Activated CD8-positive, alpha-beta memory T cell treated with anti-CD3 and anti-CD28 coated beads, Interleukin-2, amount 50 U/mL, for 4 hours (primary cell): ENCODE results near the gene SHLD1.
"Not testable (repeated sequence)": the region's sequence is repeated elsewhere in the genome, so short reads cannot be mapped to it uniquely, and the experiment has no call there.

Experiments used
- DNase-seq: peaks from one replicate; pipeline ENCODE4 v3.0.0-alpha.2; 2020

Gene SHLD1

GRCh38 chr20:5749952-5750779 is at the start of gene SHLD1:
SHLD1 (plus strand) TSS chr20:5750401; CDS start chr20:5772866, 22,465 bp downstream.
- peak; percentile 76 for DNase-seq

GRCh38 chr20:5702339-5702738 is 47.9 kb upstream of the SHLD1 start:
- DNase-seq, result not testable (repeated sequence)

GRCh38 chr20:5703681-5704101 is 46.5 kb upstream of the SHLD1 start:
- DNase-seq, result no peak

GRCh38 chr20:5705827-5706226 is 44.4 kb upstream of the SHLD1 start:
- no peak for DNase-seq

GRCh38 chr20:5706797-5707196 is 43.4 kb upstream of the SHLD1 start:
- DNase-seq, result no peak

- DNase-seq, result no peak
Observed at GRCh38 chr20:5710551-5710950, 39.6 kb upstream of the SHLD1 start.

- DNase-seq, result peak; percentile 67
Observed at GRCh38 chr20:5714261-5715041, 35.8 kb upstream of the SHLD1 start.

GRCh38 chr20:5715071-5715841 is 34.9 kb upstream of the SHLD1 start:
- DNase-seq, result no peak

- no peak for DNase-seq
Observed at GRCh38 chr20:5716953-5717352, 33.2 kb upstream of the SHLD1 start.

GRCh38 chr20:5718896-5719595 is 31.2 kb upstream of the SHLD1 start:
- DNase-seq, result no peak

- DNase-seq, result peak; percentile 28
Observed at GRCh38 chr20:5719861-5720403, 30.3 kb upstream of the SHLD1 start.

- no peak for DNase-seq
Observed at GRCh38 chr20:5720696-5721095, 29.5 kb upstream of the SHLD1 start.

- DNase-seq, result not testable (repeated sequence)
Observed at GRCh38 chr20:5721356-5721755, 28.8 kb upstream of the SHLD1 start.

GRCh38 chr20:5722927-5723326 is 27.3 kb upstream of the SHLD1 start:
- DNase-seq, result peak; percentile 14

- not testable (repeated sequence) for DNase-seq
Observed at GRCh38 chr20:5725183-5725463, 25.1 kb upstream of the SHLD1 start.

GRCh38 chr20:5727018-5727515 is 23.1 kb upstream of the SHLD1 start:
- DNase-seq, result no peak

GRCh38 chr20:5729348-5729747 is 20.9 kb upstream of the SHLD1 start:
- no peak for DNase-seq

- no peak for DNase-seq
Observed at GRCh38 chr20:5730131-5730530, 20.1 kb upstream of the SHLD1 start.

- no peak for DNase-seq
Observed at GRCh38 chr20:5731753-5732366, 18.3 kb upstream of the SHLD1 start.

GRCh38 chr20:5734602-5735001 is 15.6 kb upstream of the SHLD1 start:
- no peak for DNase-seq

GRCh38 chr20:5735845-5736510 is 14.2 kb upstream of the SHLD1 start:
- DNase-seq, result no peak
